ENCODE measurements around the gene WRAP53.
A peak's percentile ranks its signal among the peaks of the same experiment; 100 is the strongest.

The WRAP53 gene

GRCh38 chr17:7713782-7714181, 25.5 kb downstream of the WRAP53 start:
- H3K9me3 ChIP-seq (ENCODE audit: insufficient read depth, low read depth, low read length): no peaks in the 10 kb centered on the region
- H3K27me3 ChIP-seq (ENCODE audit: insufficient read depth, low read length, poor library complexity, severe bottlenecking): peaks cover 9% of the 10 kb centered on the region
- H3K79me2 ChIP-seq (ENCODE audit: insufficient read depth, low read length): no peaks in the 10 kb centered on the region
- no peak overlapping the region for H2AFZ ChIP-seq (ENCODE audit: low read length)
- H3F3A ChIP-seq (ENCODE audit: low read depth): no peaks in the 10 kb centered on the region
- H3K4me1 ChIP-seq (ENCODE audit: insufficient read depth, low read length, poor library complexity, severe bottlenecking): peaks cover 18% of the 10 kb centered on the region
- TF ChIP-seq EZH2phosphoT487 (IDR thresholded peaks at IDR 0.05; ENCODE audit: borderline replicate concordance): no peak
- TF ChIP-seq, protein P1, sequence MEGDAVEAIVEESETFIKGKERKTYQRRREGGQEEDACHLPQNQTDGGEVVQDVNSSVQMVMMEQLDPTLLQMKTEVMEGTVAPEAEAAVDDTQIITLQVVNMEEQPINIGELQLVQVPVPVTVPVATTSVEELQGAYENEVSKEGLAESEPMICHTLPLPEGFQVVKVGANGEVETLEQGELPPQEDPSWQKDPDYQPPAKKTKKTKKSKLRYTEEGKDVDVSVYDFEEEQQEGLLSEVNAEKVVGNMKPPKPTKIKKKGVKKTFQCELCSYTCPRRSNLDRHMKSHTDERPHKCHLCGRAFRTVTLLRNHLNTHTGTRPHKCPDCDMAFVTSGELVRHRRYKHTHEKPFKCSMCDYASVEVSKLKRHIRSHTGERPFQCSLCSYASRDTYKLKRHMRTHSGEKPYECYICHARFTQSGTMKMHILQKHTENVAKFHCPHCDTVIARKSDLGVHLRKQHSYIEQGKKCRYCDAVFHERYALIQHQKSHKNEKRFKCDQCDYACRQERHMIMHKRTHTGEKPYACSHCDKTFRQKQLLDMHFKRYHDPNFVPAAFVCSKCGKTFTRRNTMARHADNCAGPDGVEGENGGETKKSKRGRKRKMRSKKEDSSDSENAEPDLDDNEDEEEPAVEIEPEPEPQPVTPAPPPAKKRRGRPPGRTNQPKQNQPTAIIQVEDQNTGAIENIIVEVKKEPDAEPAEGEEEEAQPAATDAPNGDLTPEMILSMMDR (conservative IDR thresholded peaks at IDR 0.05; ENCODE audit: low read length): no peak
- H3K9ac ChIP-seq (ENCODE audit: low read depth, low read length, poor library complexity, severe bottlenecking): no peak overlapping the region
- no peaks in the 10 kb centered on the region for H4K20me1 ChIP-seq (ENCODE audit: insufficient read depth, low read length, poor library complexity, severe bottlenecking)
- no peak overlapping the region for H3K4me2 ChIP-seq (ENCODE audit: low read depth, low read length, poor library complexity, severe bottlenecking)
- H3K36me3 ChIP-seq (ENCODE audit: insufficient read depth, low read length): no peaks in the 10 kb centered on the region
- H3K9me2 ChIP-seq (replicated peaks; ENCODE audit: low read depth, low read length): peaks cover 6% of the 10 kb centered on the region; the same call in 1 of the 2 replicates
- no peak overlapping the region for H3K4me3 ChIP-seq (ENCODE audit: low read length, poor library complexity, severe bottlenecking)

- H3K36me3 ChIP-seq (ENCODE audit: insufficient read depth, low read length): no peaks in the 10 kb centered on the region
- TF ChIP-seq, protein P1 (conservative IDR thresholded peaks at IDR 0.05; ENCODE audit: low read length): no peak
- H3K9ac ChIP-seq (ENCODE audit: low read depth, low read length, poor library complexity, severe bottlenecking): no peak overlapping the region
- H4K20me1 ChIP-seq (ENCODE audit: insufficient read depth, low read length, poor library complexity, severe bottlenecking): no peaks in the 10 kb centered on the region
- peaks cover 17% of the 10 kb centered on the region for H3K4me1 ChIP-seq (ENCODE audit: insufficient read depth, low read length, poor library complexity, severe bottlenecking)
- peaks cover 9% of the 10 kb centered on the region for H3K27me3 ChIP-seq (ENCODE audit: insufficient read depth, low read length, poor library complexity, severe bottlenecking)
- no peaks in the 10 kb centered on the region for H3K79me2 ChIP-seq (ENCODE audit: insufficient read depth, low read length)
- no peak overlapping the region for H3K4me2 ChIP-seq (ENCODE audit: low read depth, low read length, poor library complexity, severe bottlenecking)
- H2AFZ ChIP-seq (ENCODE audit: low read length): no peak overlapping the region
- H3F3A ChIP-seq (ENCODE audit: low read depth): no peaks in the 10 kb centered on the region
- H3K9me3 ChIP-seq (ENCODE audit: insufficient read depth, low read depth, low read length): no peaks in the 10 kb centered on the region
- H3K4me3 ChIP-seq (ENCODE audit: low read length, poor library complexity, severe bottlenecking): no peak overlapping the region
- peaks cover 6% of the 10 kb centered on the region; the same call in 1 of the 2 replicates for H3K9me2 ChIP-seq (replicated peaks; ENCODE audit: low read depth, low read length)
These were observed 26.7 kb downstream of the WRAP53 start for GRCh38 chr17:7714721-7715594.

DNA sequence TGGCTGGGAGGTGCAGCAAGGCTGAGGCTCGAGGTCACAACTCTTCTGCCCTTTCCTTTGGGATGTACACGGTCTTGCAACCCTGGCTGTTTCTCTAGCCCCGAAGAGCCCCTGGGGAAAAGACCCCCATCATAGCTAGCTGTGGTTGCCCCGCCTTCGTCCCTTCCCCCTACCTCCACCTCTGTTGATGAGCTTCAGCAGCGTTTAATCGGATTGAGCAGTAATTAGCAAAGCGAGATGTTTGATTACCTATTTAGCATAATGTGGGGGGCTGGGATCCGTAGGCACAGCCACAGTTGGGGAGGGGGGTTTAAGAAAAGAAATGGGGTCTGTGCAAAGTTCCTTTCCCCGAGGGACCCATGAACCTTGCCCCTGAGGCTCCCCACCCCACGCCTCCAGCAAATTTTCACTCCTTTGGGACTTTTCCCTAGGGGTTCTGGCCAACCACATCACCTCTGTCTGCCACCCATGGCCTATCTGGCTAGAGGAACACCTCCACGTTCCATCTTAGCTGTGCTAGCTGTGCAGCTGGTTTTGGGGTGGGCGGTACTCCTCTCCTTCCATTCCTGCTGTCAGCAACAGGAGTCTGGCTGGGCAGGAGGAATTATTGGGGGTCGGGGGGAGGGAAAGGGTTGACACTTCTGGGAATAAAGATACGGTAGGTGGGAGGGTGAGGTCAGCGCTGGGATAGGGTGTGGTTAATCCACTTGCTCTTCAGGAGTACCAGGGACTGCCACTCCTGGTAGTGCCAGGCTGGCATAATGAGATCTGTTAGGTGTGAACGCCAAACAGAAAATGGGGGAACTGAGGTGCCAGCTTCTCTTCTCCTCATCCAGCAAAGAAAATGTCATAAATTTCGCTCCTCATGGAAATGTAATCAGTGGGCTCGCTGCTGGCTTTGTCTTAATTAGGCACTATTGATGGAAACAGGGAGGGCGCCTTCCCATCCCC, 27.9 kb downstream of the WRAP53 start:
- H3K4me3 ChIP-seq (ENCODE audit: low read length, poor library complexity, severe bottlenecking): peak overlapping the region; percentile 81
- peaks cover 11% of the 10 kb centered on the region for H3K4me1 ChIP-seq (ENCODE audit: insufficient read depth, low read length, poor library complexity, severe bottlenecking)
- H3K9me2 ChIP-seq (replicated peaks; ENCODE audit: low read depth, low read length): no peaks in the 10 kb centered on the region
- no peaks in the 10 kb centered on the region for H3K9me3 ChIP-seq (ENCODE audit: insufficient read depth, low read depth, low read length)
- H3K36me3 ChIP-seq (ENCODE audit: insufficient read depth, low read length): no peaks in the 10 kb centered on the region
- peaks cover 9% of the 10 kb centered on the region for H3K27me3 ChIP-seq (ENCODE audit: insufficient read depth, low read length, poor library complexity, severe bottlenecking)
- peak overlapping the region; percentile 66 for H3K9ac ChIP-seq (ENCODE audit: low read depth, low read length, poor library complexity, severe bottlenecking)
- H2AFZ ChIP-seq (ENCODE audit: low read length): peak overlapping the region; percentile 95
- H3F3A ChIP-seq (ENCODE audit: low read depth): no peaks in the 10 kb centered on the region
- H3K79me2 ChIP-seq (ENCODE audit: insufficient read depth, low read length): no peaks in the 10 kb centered on the region
- H3K4me2 ChIP-seq (ENCODE audit: low read depth, low read length, poor library complexity, severe bottlenecking): peak overlapping the region; percentile 90
- TF ChIP-seq, protein P1 (conservative IDR thresholded peaks at IDR 0.05; ENCODE audit: low read length): no peak
- no peak for TF ChIP-seq EZH2phosphoT487 (IDR thresholded peaks at IDR 0.05; ENCODE audit: borderline replicate concordance)
- H4K20me1 ChIP-seq (ENCODE audit: insufficient read depth, low read length, poor library complexity, severe bottlenecking): no peaks in the 10 kb centered on the region

Data from Loucy (cell line).